GM12801 (cell line): ENCODE results near the gene PPP1R3G.

ENCODE experiments used
- CTCF ChIP-seq: IDR thresholded peaks from one replicate; pipeline ENCODE4 v1.5.1; 2011; ENCODE audit warnings: control low read depth; ENCODE audit not compliant: insufficient read length; ENCODE audit errors: extremely low read depth

The PPP1R3G gene

GRCh38 chr6:5096482-5096881 is 11.3 kb downstream of the PPP1R3G start:
- TF ChIP-seq CTCF = no peak

GRCh38 chr6:5098501-5099270 is 13.5 kb downstream of the PPP1R3G start:
- no peak for TF ChIP-seq CTCF

GRCh38 chr6:5099537-5099936 is 14.4 kb downstream of the PPP1R3G start:
- TF ChIP-seq CTCF = no peak

GRCh38 chr6:5100806-5101205 is 15.7 kb downstream of the PPP1R3G start:
- TF ChIP-seq CTCF = no peak

GRCh38 chr6:5102267-5102970 is 17.3 kb downstream of the PPP1R3G start:
- TF ChIP-seq CTCF = no peak

- TF ChIP-seq CTCF = no peak
These were observed 18.1 kb downstream of the PPP1R3G start for GRCh38 chr6:5103250-5103649.

- no peak for TF ChIP-seq CTCF
These were observed 19.5 kb downstream of the PPP1R3G start for GRCh38 chr6:5104667-5105066.
